H1 (cell line): Measurements from ENCODE around the gene RPS21. TPM values are rescaled to one million over a fixed set of nuclear protein-coding genes. Genes with fewer than 3 reads are reported as not detected.

ENCODE experiments used
- CTCF ChIA-PET: fragments of 300-600 bp; sonication (Branson Sonifier 250); formaldehyde crosslinking; loops from one replicate; lab custom pipeline; 2021; ENCODE audit not compliant: partially characterized antibody; lab: Charles Lee
- POLR2A ChIA-PET: fragments of 300-600 bp; sonication (Branson Sonifier 250); formaldehyde crosslinking; loops from one replicate; lab custom pipeline; 2021; ENCODE audit warnings: inconsistent platforms; ENCODE audit not compliant: partially characterized antibody; lab: Charles Lee
- DNase-seq, 2 experiments: peaks; one replicate each; pipeline versions ENCODE4 v3.0.0 to v3.0.0-alpha.2; 2010 to 2022; ENCODE audit warnings: low spot score in 2 of 2, low read depth in 1 of 2, mixed read lengths in 1 of 2
- FAIRE-seq: peaks from 2 replicates; lab custom pipeline; 2011; peaks lifted over from hg19 to GRCh38; lab: Jason Lieb, UNC
- H2AFZ ChIP-seq: 2 replicates; pipeline ENCODE4 v1.8.1; 2012; ENCODE audit warnings: low read length, inconsistent platforms
- H2AK5ac ChIP-seq: 2 replicates; pipeline ENCODE4 v1.6.1; 2013; ENCODE audit warnings: low read depth, low read length
- H2BK120ac ChIP-seq: replicated peaks from 2 replicates; pipeline ENCODE3; 2013; ENCODE audit warnings: low read depth, low read length, inconsistent platforms
- H2BK12ac ChIP-seq: 2 replicates; pipeline ENCODE4 v1.6.1; 2013; ENCODE audit warnings: low read depth, low read length
- H2BK15ac ChIP-seq: 2 replicates; pipeline ENCODE4 v1.6.1; 2013; ENCODE audit warnings: low read length
- H2BK20ac ChIP-seq: 2 replicates; pipeline ENCODE4 v1.6.1; 2013; ENCODE audit warnings: low read length
- H2BK5ac ChIP-seq: 2 replicates; pipeline ENCODE4 v1.6.1; 2013; ENCODE audit warnings: low read depth, low read length
- H3K14ac ChIP-seq: 2 replicates; pipeline ENCODE4 v1.6.1; 2013; ENCODE audit warnings: inconsistent platforms; ENCODE audit not compliant: insufficient read length
- H3K18ac ChIP-seq: 2 replicates; pipeline ENCODE4 v1.6.1; 2013; ENCODE audit warnings: low read length; ENCODE audit errors: extremely low read depth
- H3K23ac ChIP-seq: 2 replicates; pipeline ENCODE4 v1.6.1; 2013; ENCODE audit warnings: inconsistent platforms; ENCODE audit not compliant: insufficient read length
- H3K23me2 ChIP-seq: 2 replicates; pipeline ENCODE4 v1.6.1; 2013; ENCODE audit warnings: low read depth, low read length
- H3K27ac ChIP-seq: 2 replicates; pipeline ENCODE4 v1.6.1; 2011; ENCODE audit warnings: low read depth, low read length, inconsistent platforms
- H3K27me3 ChIP-seq, 4 experiments: replicated peaks in 1 of 4; 1 replicate in 1 of 4; 2 replicates in 3 of 4; pipeline versions ENCODE4 v1.6.1 to v1.8.1; 2011 to 2013; ENCODE audit warnings: low read length in 3 of 4, mild to moderate bottlenecking in 3 of 4, inconsistent platforms in 2 of 4, mixed read lengths in 2 of 4, moderate library complexity in 1 of 4; ENCODE audit not compliant: control insufficient read depth in 3 of 4, insufficient read depth in 3 of 4; ENCODE audit errors: extremely low read depth in 1 of 4
- H3K36me3 ChIP-seq, 4 experiments: 2 replicates each; pipeline versions ENCODE4 v1.6.1 to v1.8.1; 2011 to 2013; ENCODE audit warnings: mild to moderate bottlenecking in 4 of 4, low read length in 3 of 4, moderate library complexity in 2 of 4, control low read depth in 1 of 4, inconsistent platforms in 1 of 4; ENCODE audit not compliant: insufficient read depth in 4 of 4, control insufficient read depth in 2 of 4
- H3K4ac ChIP-seq: replicated peaks from 2 replicates; pipeline ENCODE3; 2013; ENCODE audit warnings: low read length, low read depth, mixed read lengths, inconsistent platforms; ENCODE audit not compliant: insufficient read length
- H3K4me1 ChIP-seq, 4 experiments: replicated peaks in 1 of 4; 1 replicate in 1 of 4; 2 replicates in 3 of 4; pipeline versions ENCODE4 v1.6.1 to v1.8.1; 2011 to 2013; ENCODE audit warnings: low read length in 3 of 4, inconsistent platforms in 2 of 4, mixed read lengths in 1 of 4; ENCODE audit not compliant: insufficient read depth in 4 of 4, control insufficient read depth in 3 of 4
- H3K4me2 ChIP-seq, 2 experiments: 2 replicates each; pipeline versions ENCODE4 v1.6.1 to v1.8.1; 2011 to 2013; ENCODE audit warnings: low read depth in 2 of 2, low read length in 2 of 2, control low read depth in 1 of 2, inconsistent platforms in 1 of 2, mild to moderate bottlenecking in 1 of 2; ENCODE audit not compliant: insufficient read depth in 1 of 2
- H3K4me3 ChIP-seq, 4 experiments: fragments of 200-600, 300-600 bp in 1 of 4; sonication (generic), shearing (Covaris generic), sonication (Bioruptor Twin) in 1 of 4; 2 replicates each; pipeline versions ENCODE4 v1.5.1 to v1.8.1; 2011 to 2016; ENCODE audit warnings: low read length in 4 of 4, low read depth in 3 of 4, control low read depth in 2 of 4, inconsistent platforms in 2 of 4, mild to moderate bottlenecking in 2 of 4, mixed read lengths in 1 of 4, moderate library complexity in 1 of 4; ENCODE audit not compliant: insufficient read depth in 2 of 4; ENCODE audit errors: extremely low read depth in 1 of 4
- H3K56ac ChIP-seq: replicated peaks from 2 replicates; pipeline ENCODE3; 2013; ENCODE audit warnings: low read depth, mild to moderate bottlenecking, mixed read lengths, low read length, inconsistent platforms; ENCODE audit not compliant: insufficient read length
- H3K79me1 ChIP-seq: 2 replicates; pipeline ENCODE4 v1.6.1; 2013; ENCODE audit warnings: low read depth, low read length, control low read depth
- H3K79me2 ChIP-seq, 2 experiments: 2 replicates each; pipeline versions ENCODE4 v1.6.1 to v1.8.1; 2012 to 2013; ENCODE audit warnings: low read length in 2 of 2, mild to moderate bottlenecking in 2 of 2, inconsistent platforms in 1 of 2; ENCODE audit not compliant: insufficient read depth in 2 of 2, control insufficient read depth in 1 of 2
- H3K9ac ChIP-seq, 4 experiments: replicated peaks in 1 of 4; 1 replicate in 1 of 4; 2 replicates in 3 of 4; pipeline versions ENCODE4 v1.6.1 to v1.8.1; 2011 to 2013; ENCODE audit warnings: low read depth in 3 of 4, low read length in 3 of 4, control low read depth in 2 of 4, mild to moderate bottlenecking in 2 of 4, moderate library complexity in 2 of 4, inconsistent platforms in 1 of 4; ENCODE audit errors: extremely low read depth in 1 of 4
- H3K9me3 ChIP-seq, 2 experiments: 2 replicates each; pipeline versions ENCODE4 v1.6.1 to v1.8.1; 2012 to 2013; ENCODE audit warnings: mild to moderate bottlenecking in 2 of 2, moderate library complexity in 2 of 2, control low read depth in 1 of 2, inconsistent platforms in 1 of 2, low read depth in 1 of 2, low read length in 1 of 2, mixed read lengths in 1 of 2; ENCODE audit not compliant: insufficient read depth in 2 of 2
- H4K20me1 ChIP-seq, 2 experiments: replicated peaks in 1 of 2; 2 replicates each; pipeline versions ENCODE3 to v1.8.1; 2011 to 2013; ENCODE audit warnings: inconsistent platforms in 2 of 2, low read length in 2 of 2, mild to moderate bottlenecking in 1 of 2; ENCODE audit not compliant: insufficient read depth in 2 of 2, control insufficient read depth in 1 of 2
- H4K5ac ChIP-seq: 2 replicates; pipeline ENCODE4 v1.6.1; 2013; ENCODE audit warnings: low read length, low read depth, mixed read lengths, inconsistent platforms; ENCODE audit not compliant: insufficient read length
- H4K8ac ChIP-seq: 2 replicates; pipeline ENCODE4 v1.8.0; 2013; ENCODE audit warnings: mild to moderate bottlenecking, moderate library complexity, low read length, inconsistent platforms; ENCODE audit not compliant: insufficient read depth; ENCODE audit errors: extremely low read depth
- H4K91ac ChIP-seq: replicated peaks from 2 replicates; pipeline ENCODE3; 2013; ENCODE audit warnings: low read length, mixed read lengths, inconsistent platforms; ENCODE audit not compliant: insufficient read length
- KDM1A ChIP-seq: fragments of 200-600, 300-600 bp; sonication (generic); IDR thresholded peaks from 2 replicates; pipeline ENCODE4 v1.7.1; 2016; ENCODE audit warnings: mild to moderate bottlenecking, low read length, borderline replicate concordance
- RBBP5 ChIP-seq: IDR thresholded peaks from 2 replicates; pipeline ENCODE4 v1.7.1; 2012; ENCODE audit warnings: low read depth, mild to moderate bottlenecking, inconsistent platforms, low read length, moderate library complexity, borderline replicate concordance
- ZNF274 ChIP-seq: IDR thresholded peaks from 2 replicates; pipeline ENCODE4 v1.7.0; 2012; ENCODE audit warnings: low read length, borderline replicate concordance; ENCODE audit errors: extremely low read depth
- WGBS, 2 experiments: shearing (Covaris generic) in 1 of 2; methylation state at CpG; one replicate each; pipeline versions ENCODE4 v1.1.6 to v1.1.7; 2013 to 2015; ENCODE audit warnings: low lambda C conversion rate in 2 of 2, mixed read lengths in 2 of 2, inconsistent platforms in 1 of 2, low coverage in 1 of 2, missing lambda C conversion rate in 1 of 2; ENCODE audit not compliant: insufficient replicate concordance in 2 of 2, insufficient coverage in 1 of 2, insufficient read length in 1 of 2; ENCODE audit errors: extremely low coverage in 1 of 2, missing lambda C conversion rate in 1 of 2; 5-methylcytosine and 5-hydroxymethylcytosine counted together
- polyA plus RNA-seq, 7 experiments: library from polyadenylated mRNA; depleted of rRNA in 3 of 7; stranded (reverse) in 5 of 7; unstranded in 2 of 7; fragments of >200 nt in 5 of 7; fragments of 200-250 nt in 2 of 7; gene quantifications; 1 replicate in 5 of 7; 2 replicates in 1 of 7; 4 replicates in 1 of 7; pipeline versions ENCODE4 v1.2.1 to v1.2.3, GENCODE V29; 2011 to 2013; ENCODE audit warnings: missing spikeins in 2 of 7, mixed read lengths in 2 of 7
- total RNA-seq: library from RNA; stranded (reverse); fragmentation: NEBNext Ultra II Directional; extraction: Animal tissue kit (Norgen Biotek cat#: 25700); gene quantifications from 2 replicates; pipeline ENCODE4 v1.2.1, GENCODE V29; 2021

RPS21 gene
- total and polyA plus RNA-seq, 2 of the 8 experiments (the other 6 are each of a cell fraction or from before 2014, with no cell fraction given): 1,787 to 7,219 TPM

- Histone ChIP-seq H3K4ac (peak overlapping the region; percentile 91), H4K20me1 (peaks cover 0 to under 1% of the 10 kb centered on the region in 2 experiments), H3K4me1 (peaks cover 0 to 43% (median 31%) of the 10 kb centered on the region in 4 experiments; a peak in 6 of 7 replicates), H2BK20ac (peak overlapping the region; percentile 98; the same call in 1 of the 2 replicates), H2AK5ac (0 out of 2 replicates have a peak overlapping the region, but pooled peaks have one; percentile 84), H2BK5ac (peak overlapping the region; percentile 98; the same call in 1 of the 2 replicates), H3K4me2 (peak overlapping the region; percentile 46 to 62), H3K23me2 (peaks cover 3% of the 10 kb centered on the region), H3K9ac (no peak overlapping the region; a peak in 1 of 7 replicates), H3K27ac (peak overlapping the region; percentile 58), H3K4me3 (peak overlapping the region in 3 of 4 experiments; percentile 22 to 36 (median 28); a peak in 5 of 8 replicates), H3K14ac (no peak overlapping the region), H2BK120ac (peak overlapping the region; percentile 92), H2BK12ac (peak overlapping the region; percentile 95; the same call in 1 of the 2 replicates), H2AFZ (no peak overlapping the region), H3K79me2 (no peaks in the 10 kb centered on the region), H3K36me3 (no peaks in the 10 kb centered on the region; a peak in 1 of 8 replicates), H4K91ac (peak overlapping the region; percentile 98), H3K27me3 (no peaks in the 10 kb centered on the region; a peak in 1 of 7 replicates), H4K5ac (peak overlapping the region; percentile 89), H3K18ac (peak overlapping the region; percentile 97), H2BK15ac (peak overlapping the region; percentile 88; the same call in 1 of the 2 replicates), H4K8ac (peak overlapping the region; percentile 75), H3K23ac (no peak overlapping the region), H3K79me1 (no peaks in the 10 kb centered on the region), H3K9me3 (no peaks in the 10 kb centered on the region), H3K56ac (no peak overlapping the region)
- TF ChIP-seq RBBP5: 0 out of 2 replicates have a peak, but pooled peaks have one; percentile 66
- no peak for TF ChIP-seq ZNF274
- peak; percentile 55; the same call in 1 of the 2 replicates for TF ChIP-seq KDM1A
- DNase-seq: peak in 1 of 2 experiments; percentile 79
- WGBS, 2 experiments: 52% methylated on average over 22 of the region's 22 CpGs; no CpG with 5 or more reads in 1 of the 2 experiments
- FAIRE-seq: no peak
- ChIA-PET POLR2A (interaction anchor here (1.0 to 1.9 kb wide), 5 partner anchors 10 to 70 kb away, joined by 3 to 7 read pairs (median 5); no protein-coding TSS in a partner anchor), CTCF (interaction anchor here (0.7 to 10.8 kb wide), 4 partner anchors 12 to 73 kb away, joined by 3 to 104 read pairs (median 4); no protein-coding TSS in a partner anchor)
Observed at GRCh38 chr20:62426699-62427131, 39.8 kb downstream of the RPS21 start.
